Psoas muscle (tissue), 8 donors: ENCODE data around the gene VAPA. TPM values are rescaled to one million over a fixed set of nuclear protein-coding genes. Genes with fewer than 3 reads are reported as not detected.

Experiments
- ATAC-seq, 4 donors: fragments of 200-7000 bp; cut with Tn5 transposase; one replicate each; pipeline ENCODE4 v1.9.1; 2020; ENCODE audit warnings: moderate library complexity in 3 of 4, mild to moderate bottlenecking in 2 of 4
- DNase-seq, 2 donors: peaks; one replicate each; pipeline ENCODE4 v3.0.0-alpha.2; 2020
- H3K27ac ChIP-seq: fragments of 200-600 bp; one replicate; pipeline ENCODE4 v1.8.0; 2022
- H3K27me3 ChIP-seq, 3 donors: fragments of 200-600 bp in 1 of 3; one replicate each; pipeline versions ENCODE4 v1.6.1 to v1.8.0; 2013 to 2022; ENCODE audit warnings: low read length in 2 of 3, mild to moderate bottlenecking in 2 of 3, moderate library complexity in 1 of 3; ENCODE audit not compliant: insufficient read depth in 3 of 3
- H3K36me3 ChIP-seq, 2 donors: fragments of 200-600 bp in 1 of 2; one replicate each; pipeline versions ENCODE4 v1.6.1 to v1.8.0; 2013 to 2022; ENCODE audit warnings: low read depth in 1 of 2, mild to moderate bottlenecking in 1 of 2, moderate library complexity in 1 of 2; ENCODE audit not compliant: insufficient read depth in 1 of 2
- H3K4me1 ChIP-seq: fragments of 200-600 bp; one replicate; pipeline ENCODE4 v1.8.0; 2022
- H3K4me3 ChIP-seq: fragments of 200-600 bp; one replicate; pipeline ENCODE4 v1.8.0; 2022; ENCODE audit warnings: mild to moderate bottlenecking
- H3K9me3 ChIP-seq: fragments of 200-600 bp; one replicate; pipeline ENCODE4 v1.8.0; 2022
- WGBS, 3 donors: extraction: QIAGEN DNeasy Blood & Tissue Kit; methylation state at CpG; one replicate each; pipeline versions ENCODE4 v1.1.6 to v1.1.7; 2013; 5-methylcytosine and 5-hydroxymethylcytosine counted together
- intact Hi-C, 2 donors: fragments of 100-400 bp; cut with DNase I; formaldehyde crosslinking; loops; one replicate each; pipeline versions ENCODE4 v1.11.0 to v1.14.2; 2022
- polyA plus RNA-seq, 3 donors: library from polyadenylated mRNA; stranded (reverse); fragments of 200-250 nt; gene quantifications; one replicate each; pipeline ENCODE4 v1.2.3, GENCODE V29; 2013
- total RNA-seq, 4 donors: library from RNA; stranded (reverse); fragmentation: NEBNext Ultra II Directional in 2 of 4; extraction: Animal tissue kit (Norgen Biotek cat#: 25700) in 2 of 4; gene quantifications; one replicate each; pipeline versions ENCODE4 v1.2.1 to v1.2.4, GENCODE V29; 2021 to 2023
- TF ChIP-seq, protein P1 (sequence below): fragments of 200-600 bp; IDR thresholded peaks from one replicate; pipeline ENCODE4 v1.8.0; 2022; ENCODE audit warnings: antibody characterized with exemption
- donor health status: healthy with polysubstance abuse.
- donor health status: DM: no; HTN: no; CAD: no; lungs with moderate emphysema.
- donor health status: Bipolar disorder and iron deficiency.
- donor health status: healthy.
- donor health status: DM: yes; HTN: yes; CAD: no.
- donor health status: DM: no; HTN: no; CAD: no.
- donor health status: DM: no; HTN: no; CAD: no.
- donor health status: DM: yes; HTN: yes; CAD: no.

VAPA gene
- total and polyA plus RNA-seq, 7 donors = 168 to 328 (median 225) TPM

DNA sequence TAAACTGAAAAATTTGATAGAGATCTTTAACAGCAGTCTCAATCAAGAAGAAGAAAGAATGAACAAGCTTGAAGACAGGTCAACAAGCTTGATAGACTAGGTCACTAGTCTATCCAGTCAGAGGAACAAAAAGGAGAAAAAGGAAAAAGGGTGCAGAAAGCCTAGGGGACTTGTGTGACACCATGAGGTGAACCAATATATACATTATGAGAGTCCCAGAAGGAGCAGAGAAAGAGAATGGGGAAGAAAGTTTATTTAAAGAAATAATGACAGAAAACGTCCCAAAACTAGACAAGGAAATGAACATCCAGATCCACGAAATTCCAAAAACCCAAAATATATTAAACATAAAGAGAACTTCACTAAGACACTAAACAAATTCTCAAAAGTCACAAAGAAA lies 84.5 kb downstream of the VAPA start:
- no peak for ATAC-seq
- no peaks in the 10 kb centered on the region for H3K36me3 ChIP-seq
- no peak overlapping the region for H3K4me3 ChIP-seq
- no peak for DNase-seq
- H3K9me3 ChIP-seq = peaks cover 6% of the 10 kb centered on the region
- H3K27ac ChIP-seq = no peak overlapping the region
- peaks cover 0 to 2% (median 0%) of the 10 kb centered on the region in 3 donors for H3K27me3 ChIP-seq
- WGBS, 3 donors = 83 to 87% (median 86%) methylated on average over 2 of the region's 2 CpGs
- TF ChIP-seq, protein P1, sequence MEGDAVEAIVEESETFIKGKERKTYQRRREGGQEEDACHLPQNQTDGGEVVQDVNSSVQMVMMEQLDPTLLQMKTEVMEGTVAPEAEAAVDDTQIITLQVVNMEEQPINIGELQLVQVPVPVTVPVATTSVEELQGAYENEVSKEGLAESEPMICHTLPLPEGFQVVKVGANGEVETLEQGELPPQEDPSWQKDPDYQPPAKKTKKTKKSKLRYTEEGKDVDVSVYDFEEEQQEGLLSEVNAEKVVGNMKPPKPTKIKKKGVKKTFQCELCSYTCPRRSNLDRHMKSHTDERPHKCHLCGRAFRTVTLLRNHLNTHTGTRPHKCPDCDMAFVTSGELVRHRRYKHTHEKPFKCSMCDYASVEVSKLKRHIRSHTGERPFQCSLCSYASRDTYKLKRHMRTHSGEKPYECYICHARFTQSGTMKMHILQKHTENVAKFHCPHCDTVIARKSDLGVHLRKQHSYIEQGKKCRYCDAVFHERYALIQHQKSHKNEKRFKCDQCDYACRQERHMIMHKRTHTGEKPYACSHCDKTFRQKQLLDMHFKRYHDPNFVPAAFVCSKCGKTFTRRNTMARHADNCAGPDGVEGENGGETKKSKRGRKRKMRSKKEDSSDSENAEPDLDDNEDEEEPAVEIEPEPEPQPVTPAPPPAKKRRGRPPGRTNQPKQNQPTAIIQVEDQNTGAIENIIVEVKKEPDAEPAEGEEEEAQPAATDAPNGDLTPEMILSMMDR = no peak
- no peaks in the 10 kb centered on the region for H3K4me1 ChIP-seq
- intact Hi-C loops = no loop called here

DNA sequence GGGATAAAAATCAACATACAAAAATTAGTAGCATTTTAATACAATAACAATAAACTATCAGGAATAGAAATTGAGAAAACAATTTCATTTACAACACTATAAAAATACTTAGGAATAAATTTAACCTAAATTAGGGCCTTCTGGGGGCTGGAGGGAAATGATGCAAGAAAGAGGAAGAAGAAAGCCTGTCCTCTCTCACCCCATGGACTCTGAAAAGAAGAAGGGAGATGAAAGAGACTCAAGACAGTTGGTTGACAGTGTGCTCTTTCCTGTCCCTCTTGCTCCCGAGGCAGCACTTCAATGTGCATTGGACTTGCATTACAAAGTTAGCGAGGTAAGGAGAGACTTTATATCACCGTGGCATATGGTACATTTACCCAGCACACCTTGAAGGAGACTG lies 88.5 kb downstream of the VAPA start:
- WGBS, 3 donors = 84 to 91% (median 87%) methylated on average over 3 of the region's 3 CpGs
- TF ChIP-seq, protein P1 = no peak
- H3K9me3 ChIP-seq = peaks cover 6% of the 10 kb centered on the region
- H3K4me3 ChIP-seq = no peak overlapping the region
- H3K4me1 ChIP-seq = peaks cover 7% of the 10 kb centered on the region
- intact Hi-C loops = no loop called here
- H3K36me3 ChIP-seq = no peaks in the 10 kb centered on the region
- H3K27ac ChIP-seq = no peak overlapping the region
- peaks cover 0 to 3% (median 0%) of the 10 kb centered on the region in 3 donors for H3K27me3 ChIP-seq
- DNase-seq (no peak), ATAC-seq (no peak)

DNA sequence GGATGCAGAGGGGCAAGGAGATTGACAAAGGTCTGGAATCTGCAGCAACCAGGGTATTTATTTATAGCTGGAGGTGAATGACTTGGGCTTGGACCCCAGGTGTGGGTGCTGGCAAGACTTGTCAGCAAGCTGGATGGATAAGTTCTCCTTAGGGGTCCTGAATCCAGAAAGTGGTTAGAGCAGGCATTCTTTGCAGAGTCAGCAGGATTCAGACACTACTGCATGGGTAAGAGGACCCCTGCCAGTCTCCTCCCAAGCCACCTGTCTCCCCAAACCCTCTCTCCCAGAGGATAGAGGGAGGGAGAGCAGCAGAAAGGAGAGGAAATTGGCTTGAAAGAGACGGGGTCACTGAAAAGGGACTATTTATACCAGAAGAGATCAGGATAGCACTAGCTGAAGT lies 89.5 kb downstream of the VAPA start:
- H3K4me1 ChIP-seq = peaks cover 7% of the 10 kb centered on the region
- no peak for DNase-seq
- H3K36me3 ChIP-seq = no peaks in the 10 kb centered on the region
- intact Hi-C loops = no loop called here
- peaks cover 0 to 3% (median 0%) of the 10 kb centered on the region in 3 donors for H3K27me3 ChIP-seq
- no peak for ATAC-seq
- H3K4me3 ChIP-seq = no peak overlapping the region
- H3K9me3 ChIP-seq = peaks cover 4% of the 10 kb centered on the region
- 50 to 56% (median 53%) methylated on average over 1 of the region's 1 CpG for WGBS, 3 donors
- H3K27ac ChIP-seq = no peak overlapping the region
- TF ChIP-seq, protein P1 = no peak

DNA sequence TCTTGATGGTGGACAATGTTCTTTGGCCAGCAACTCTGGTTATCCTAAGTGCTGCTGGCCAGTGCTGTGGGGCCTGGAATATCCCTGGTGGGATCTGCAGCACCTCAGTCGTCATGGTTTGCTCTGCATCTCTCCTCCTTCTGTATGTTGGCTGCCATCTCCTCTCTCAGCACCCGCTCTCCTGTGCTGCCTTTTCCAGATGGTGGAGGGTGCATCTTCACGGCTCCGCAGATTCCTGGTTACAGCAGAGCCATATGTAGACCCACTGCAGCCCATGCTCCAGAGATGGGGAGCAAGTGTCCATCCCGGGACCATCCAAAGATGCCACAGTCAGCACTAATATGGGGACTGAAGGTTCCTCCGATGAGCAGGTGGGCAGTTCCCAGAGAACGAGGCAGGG lies 90.0 kb downstream of the VAPA start:
- intact Hi-C loops = no loop called here
- H3K27ac ChIP-seq = no peak overlapping the region

More for the DNA sequence above, 90.0 kb downstream of the VAPA start:
- TF ChIP-seq, protein P1 = no peak
- WGBS, 3 donors = 82 to 88% (median 86%) methylated on average over 7 of the region's 7 CpGs
- Histone ChIP-seq H3K4me1 (peaks cover 7% of the 10 kb centered on the region), H3K36me3 (no peaks in the 10 kb centered on the region), H3K27me3 (peaks cover 0 to 3% (median 0%) of the 10 kb centered on the region in 3 donors), H3K9me3 (no peaks in the 10 kb centered on the region), H3K4me3 (no peak overlapping the region)
- DNase-seq = no peak
- ATAC-seq = no peak
